Pons (tissue), 1 donor: ENCODE measurements around the gene IGFBP7.
"Not testable (repeated sequence)": the region's sequence is repeated elsewhere in the genome, so short reads cannot be mapped to it uniquely, and the experiment has no call there.

Source experiments
- DNase-seq: peaks from one replicate; pipeline ENCODE4 v3.0.0-alpha.2; 2016; ENCODE audit warnings: low spot score

IGFBP7 gene

DNA sequence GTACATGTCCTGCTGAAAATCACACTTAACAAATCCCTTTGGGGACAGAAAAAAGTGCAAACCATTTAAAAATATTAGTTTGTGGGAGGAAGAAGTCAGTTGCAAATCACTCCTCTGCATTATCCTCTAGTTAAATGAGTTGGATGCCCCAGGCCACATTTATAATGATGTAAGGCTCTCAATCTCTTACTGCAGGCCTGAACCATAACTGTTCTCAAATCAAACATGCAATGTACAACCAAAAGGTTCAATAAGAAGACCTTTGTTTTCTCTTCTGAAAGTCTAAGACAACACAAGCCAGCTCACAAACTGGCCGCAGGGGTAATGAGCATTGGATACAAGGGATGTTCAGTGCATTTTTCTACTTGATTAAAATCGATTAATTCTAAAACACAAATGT is 39.7 kb downstream of the IGFBP7 start:
- DNase-seq = no peak

DNA sequence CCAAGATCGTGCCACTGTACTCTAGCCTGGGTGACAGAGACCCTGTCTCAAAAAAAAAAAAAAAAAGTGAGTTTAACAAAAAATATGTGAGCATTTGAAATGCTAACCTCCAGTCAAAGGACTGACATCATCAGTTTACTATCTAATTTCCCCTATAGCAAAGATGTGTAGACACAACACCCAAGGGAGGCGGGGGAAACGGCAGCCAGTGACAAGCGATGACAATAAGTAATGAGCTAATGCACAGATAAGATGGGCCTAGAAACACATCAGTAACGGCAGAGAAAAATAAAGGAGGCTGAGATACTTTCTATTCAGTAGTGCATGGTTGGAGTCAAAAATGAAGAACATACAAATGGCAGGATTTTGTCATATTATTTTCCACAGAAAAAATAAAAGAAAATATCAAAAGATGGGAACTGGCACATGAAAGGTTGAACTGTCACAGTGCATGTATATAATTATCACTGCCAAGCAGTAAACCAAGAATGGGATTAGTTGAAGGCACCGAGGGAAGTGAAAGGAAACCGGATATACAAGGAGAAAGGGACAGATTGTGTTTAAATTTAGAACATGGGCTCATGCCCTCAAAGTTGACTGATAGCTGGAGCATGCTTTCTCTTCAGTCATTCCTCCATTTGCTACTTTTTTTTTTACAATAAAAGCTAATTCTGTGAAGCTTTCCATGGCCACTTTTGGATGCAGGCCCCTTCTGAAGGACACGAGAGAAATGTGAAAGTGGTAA is 41.8 kb downstream of the IGFBP7 start:
- DNase-seq = no peak

DNA sequence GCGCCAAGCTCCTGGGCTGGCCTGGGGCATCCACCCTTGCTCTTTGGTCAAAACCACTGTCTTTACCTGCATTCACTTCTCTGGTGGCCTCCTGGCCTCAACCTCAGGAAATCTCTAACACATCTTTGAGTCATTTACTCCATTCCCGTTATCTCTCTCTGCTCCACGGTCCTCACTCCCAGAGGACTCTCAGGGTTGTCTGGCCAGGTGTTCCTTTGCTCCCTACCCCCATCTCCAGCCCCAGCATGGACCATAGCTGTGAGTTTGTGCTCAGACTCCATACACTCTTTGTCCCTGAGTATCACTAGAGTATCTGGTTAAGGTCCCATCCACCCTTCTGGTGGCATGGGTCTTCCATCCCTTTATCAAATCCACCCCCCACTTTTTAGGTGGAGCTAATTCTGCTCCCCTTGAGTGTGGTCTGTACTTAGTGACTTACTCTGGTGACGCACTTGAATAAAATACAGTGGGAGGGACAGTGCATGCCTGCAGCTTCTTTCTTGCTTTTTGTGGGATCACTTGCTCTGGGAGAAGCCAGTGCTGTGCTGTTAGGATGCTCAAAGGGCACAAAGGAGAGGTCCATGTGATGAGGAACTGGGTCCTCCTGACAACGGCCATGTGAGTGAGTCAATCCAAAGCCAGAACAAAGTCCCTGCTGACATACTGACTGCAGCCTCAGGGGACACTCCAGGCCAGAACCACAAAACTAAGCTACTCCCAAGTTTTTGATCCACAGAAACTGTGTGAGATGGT is 44.3 kb downstream of the IGFBP7 start:
- no peak for DNase-seq

DNA sequence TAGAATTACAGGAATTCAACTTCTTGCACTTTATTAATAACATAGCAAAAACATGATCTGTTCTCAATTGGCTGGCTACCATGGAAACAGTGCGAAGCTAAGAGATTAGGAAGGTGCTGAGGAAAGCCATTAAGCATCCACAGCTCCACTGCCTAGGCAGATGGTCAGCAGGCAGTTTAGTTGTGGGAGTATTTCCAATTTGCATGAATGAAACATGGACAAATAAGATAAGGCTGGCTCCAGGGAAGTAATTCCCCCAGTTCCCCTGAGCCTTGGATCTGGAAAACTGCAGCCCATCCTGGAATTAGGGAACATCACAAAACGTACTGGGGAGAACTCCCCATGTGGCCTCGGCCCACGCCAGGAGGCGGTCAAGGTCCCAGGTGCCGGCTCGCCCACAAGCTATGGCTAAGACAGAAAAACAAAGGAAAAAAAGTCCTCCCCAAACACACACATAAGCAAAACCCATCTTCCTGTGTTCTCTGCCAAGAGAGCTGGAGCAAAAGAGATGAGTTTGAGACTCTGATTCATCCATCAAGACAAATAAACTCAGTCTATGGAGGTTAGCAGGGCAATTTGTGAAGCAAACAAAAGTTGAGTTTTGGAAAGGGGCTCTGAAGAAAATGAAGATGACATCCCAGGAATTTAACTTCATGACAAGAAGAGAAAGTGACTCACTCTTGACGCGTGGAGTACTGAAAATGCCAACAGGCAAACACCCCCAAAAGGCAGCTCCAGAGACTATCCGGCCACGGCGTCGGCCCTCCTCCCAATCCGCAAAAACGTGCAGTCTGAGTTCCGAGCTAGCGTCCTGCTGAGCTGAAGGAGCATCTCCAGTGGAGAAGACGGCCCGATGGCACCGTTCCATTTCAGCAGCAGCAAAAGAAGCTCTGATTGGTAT is 45.1 kb downstream of the IGFBP7 start:
- DNase-seq = no peak

DNA sequence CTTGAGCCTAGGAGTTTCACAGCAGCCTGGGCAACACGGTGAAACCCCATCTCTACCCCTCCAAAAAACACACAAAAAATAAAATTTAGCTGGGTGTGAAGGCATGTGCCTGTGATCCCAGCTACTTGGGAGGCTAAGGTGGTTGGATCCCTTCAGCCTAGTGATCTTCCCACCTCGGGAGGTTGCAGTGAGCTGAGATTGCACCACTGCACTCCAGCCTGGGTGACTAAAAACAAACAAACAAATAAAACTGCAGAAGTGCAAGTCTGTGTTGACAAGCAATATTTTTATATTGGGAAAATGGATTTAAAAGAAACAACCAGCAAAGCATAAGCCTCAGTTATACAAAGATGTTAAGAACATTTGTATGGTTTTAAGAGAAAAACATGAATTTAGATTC is 46.1 kb downstream of the IGFBP7 start:
- DNase-seq = no peak

DNA sequence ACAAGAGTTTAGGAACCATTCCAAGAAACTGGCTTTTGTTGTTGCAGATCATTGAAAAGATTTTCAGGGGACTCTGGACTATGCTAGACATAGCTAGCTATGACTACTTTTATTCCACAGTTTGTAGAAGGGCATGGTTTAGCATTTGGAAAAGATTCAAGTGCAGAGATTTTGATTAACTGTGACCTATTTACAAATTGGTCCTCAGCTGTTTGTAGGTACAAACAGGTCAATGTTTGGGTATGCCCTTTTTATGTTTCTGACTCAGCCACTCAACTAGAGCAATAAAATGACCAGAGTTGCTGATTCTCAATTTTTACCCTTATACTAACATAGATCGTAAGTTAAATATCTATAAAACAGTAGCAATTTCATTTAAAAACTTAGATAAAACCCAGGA is 46.7 kb downstream of the IGFBP7 start:
- DNase-seq = no peak

DNA sequence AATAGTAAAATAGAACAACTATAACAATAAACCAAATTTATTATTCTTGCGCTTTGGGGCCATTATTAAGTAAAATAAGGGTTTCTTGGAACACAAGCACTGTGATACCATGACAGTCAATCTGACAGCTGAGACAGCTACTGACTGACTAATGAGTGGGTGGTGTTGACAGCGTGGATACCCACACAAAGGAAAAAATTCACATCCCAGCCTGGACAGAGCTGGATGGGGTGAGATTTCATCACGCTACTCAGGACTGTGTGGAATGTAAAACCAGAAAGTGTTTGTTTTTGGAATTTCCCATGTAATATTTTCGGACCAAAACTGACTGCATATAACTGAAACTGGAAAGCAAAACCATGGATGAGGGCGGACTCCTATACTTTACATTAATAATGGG is 48.8 kb downstream of the IGFBP7 start:
- DNase-seq = no peak

DNA sequence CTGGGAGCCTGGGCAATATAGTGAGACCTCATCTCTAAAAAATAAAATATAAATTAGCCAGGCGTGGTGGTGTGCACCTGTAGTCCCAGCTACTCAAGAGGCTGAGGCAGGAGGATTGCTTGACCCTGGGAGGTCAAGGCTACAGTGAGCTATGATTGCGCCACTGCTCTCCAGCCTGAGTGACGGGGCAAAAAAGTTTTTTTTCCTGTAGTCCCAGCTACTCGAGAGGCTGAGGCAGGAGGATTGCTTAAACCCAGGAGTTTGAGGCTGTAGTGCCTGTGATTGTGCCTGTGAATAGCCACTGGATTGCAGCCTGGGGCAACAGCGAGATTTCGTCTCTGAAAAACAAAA is 49.5 kb downstream of the IGFBP7 start:
- DNase-seq = not testable (repeated sequence)

DNA sequence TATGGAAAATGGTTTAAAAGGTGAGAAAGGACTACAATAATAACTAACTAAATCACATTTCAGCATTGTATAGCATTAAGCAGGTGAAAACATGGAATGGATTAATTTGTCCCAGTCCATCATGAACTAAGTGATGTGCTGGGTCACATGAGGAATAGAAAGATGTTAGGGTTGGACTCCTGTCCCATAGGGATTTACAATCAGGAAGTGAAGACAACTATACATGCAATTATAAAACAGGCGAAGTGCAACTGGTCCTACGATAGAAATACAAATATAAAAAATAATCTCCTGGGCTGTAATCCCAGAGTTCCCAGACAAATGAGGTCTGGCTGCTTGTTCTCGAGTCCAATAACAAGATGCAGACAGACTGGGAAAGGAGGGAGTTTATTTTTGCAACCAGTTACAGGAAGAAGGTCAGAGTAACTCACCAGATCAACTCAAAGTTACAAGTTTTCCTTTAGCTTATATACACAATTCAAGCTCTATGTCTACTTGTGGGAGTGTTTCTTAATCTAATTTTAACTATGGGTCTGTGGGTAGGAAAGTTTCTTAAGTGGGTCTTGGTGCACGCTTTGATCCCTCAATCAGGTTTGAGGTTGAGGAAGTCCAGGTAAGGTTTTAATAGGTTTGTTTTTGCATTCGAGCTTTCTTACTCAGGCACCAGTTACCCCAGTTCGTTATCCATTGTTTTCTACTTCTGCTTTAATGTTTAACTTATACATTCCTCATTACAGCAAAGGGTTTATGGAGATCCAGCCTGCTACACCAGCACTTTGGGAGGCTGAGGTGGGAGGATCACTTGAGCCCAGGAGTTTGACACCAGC is 50.1 kb downstream of the IGFBP7 start:
- DNase-seq = no peak

DNA sequence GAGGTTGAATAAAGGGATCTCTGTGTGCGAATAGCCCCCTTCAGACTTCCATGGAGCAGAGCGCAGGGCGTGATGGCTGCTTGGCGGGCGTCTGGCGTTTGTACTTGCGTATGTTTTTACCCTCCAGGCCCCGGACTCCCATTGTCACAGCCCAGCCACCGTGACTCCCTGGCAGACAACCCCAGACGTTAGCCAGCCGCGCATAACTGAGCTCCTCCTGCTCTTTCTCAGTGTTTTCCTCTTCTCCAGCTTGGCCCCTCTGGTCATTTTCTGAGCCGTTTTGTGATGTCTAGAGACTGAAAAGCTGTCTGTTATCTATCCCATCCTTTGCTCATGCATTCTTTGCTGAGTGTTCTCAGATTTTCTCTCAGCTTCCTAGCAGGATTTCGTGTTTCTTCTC is 54.3 kb downstream of the IGFBP7 start:
- DNase-seq = no peak

DNA sequence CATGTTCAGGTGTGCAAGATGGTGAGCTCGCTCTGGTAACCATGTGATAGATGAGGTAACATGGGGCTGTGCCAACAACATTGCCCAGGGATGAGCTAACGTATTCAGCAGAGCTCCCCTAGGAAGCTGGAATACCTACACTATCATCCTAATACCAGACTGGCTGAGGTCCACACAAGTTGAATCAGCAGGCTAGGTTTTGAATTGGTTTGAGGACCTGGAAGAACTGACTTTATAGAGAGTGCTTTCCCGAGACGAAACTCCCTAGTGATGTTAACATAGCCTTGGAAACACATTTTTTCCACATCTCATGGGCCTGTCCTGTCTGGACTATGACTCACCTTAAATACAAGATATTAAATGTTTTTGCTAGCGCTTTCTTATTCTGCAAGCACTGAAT is 56.7 kb downstream of the IGFBP7 start:
- no peak for DNase-seq

DNA sequence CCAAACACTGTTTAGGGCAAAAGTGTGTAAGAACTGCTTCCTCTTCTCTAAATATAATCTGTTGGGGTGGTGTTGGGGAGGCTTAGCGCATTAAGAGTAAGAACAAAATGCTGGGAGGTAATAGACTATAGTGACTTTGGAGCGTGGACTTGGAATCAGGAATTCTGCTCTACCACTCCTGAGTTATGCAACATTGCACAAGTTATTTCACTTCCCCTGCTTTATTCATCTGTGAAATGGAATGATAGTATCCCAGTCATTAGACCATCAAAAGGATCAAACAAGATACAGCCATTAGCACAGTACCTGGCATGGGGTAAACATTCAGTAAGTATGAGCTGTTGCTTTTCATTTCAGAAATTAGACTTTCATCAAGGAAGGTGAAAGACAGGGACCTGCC is 58.7 kb downstream of the IGFBP7 start:
- DNase-seq = no peak

DNA sequence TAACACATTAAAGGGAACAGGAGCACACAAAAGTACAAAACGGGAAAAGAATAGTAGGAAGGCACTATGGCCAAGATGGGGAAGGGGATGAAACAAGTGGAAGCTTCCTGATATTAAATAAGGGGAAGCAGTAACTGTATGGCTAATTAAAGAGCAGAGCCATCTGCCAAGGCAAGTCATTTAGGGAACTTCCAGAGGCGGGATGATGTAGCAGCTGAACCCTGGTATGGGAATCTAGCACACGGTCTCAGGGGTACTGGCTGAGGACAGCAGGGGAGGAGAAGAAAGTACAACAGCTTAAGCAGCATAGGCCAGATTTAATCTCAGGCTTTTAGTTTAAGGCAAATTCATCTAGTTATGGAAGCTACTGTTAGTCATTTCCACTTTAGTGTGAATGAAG is 59.1 kb downstream of the IGFBP7 start:
- DNase-seq = peak; percentile 52

DNA sequence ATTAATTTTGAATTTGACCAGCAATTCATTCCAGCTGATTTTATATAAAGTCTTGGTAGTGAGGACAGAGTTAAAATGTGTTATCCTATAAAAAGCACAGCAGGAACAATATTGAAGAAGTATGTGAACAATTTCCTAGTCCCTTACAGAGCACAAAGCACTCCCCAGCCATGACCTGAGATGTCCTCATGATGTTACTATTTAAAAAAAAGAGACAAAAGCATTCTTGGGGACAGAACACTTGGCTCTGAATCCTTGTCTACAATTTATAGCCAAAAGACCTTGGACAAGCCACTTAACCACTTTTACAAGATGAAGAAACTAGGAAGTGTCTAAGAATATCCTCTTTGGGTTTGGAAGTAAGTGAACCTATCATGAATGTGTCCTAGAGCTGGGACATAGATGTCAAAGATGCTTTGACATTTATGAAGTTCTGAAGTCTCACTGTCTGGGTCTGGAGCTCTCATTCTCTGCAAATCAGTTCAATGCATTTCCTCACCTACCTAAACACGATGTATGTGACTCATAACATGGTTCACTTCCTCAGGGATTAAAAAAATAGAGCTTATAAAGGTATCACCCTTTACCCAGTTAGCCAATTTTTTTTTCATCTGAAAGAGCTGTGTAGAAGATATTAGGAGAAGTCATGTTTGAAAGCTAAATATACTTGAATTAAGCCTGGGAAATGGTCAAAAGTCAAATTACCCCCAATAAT is 61.4 kb downstream of the IGFBP7 start:
- no peak for DNase-seq

DNA sequence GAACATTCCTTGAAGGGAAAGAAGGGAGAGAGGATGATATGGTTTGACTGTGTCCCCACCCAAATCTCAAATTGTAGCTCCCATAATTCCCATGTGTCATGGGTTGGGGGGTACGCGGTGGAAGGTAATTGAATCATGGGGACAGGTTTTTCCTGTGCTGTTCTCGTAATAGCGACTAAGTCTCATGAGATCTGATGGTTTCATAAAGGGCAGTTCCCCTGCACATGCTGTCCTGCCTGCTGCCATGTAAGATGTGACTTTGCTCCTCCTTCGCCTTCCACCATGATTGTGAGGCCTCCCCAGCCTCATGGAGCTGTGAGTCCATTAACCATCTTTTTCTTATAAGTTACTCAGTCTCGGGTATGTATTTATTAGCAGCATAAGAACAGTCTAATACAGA is 63.1 kb downstream of the IGFBP7 start:
- DNase-seq = not testable (repeated sequence)

DNA sequence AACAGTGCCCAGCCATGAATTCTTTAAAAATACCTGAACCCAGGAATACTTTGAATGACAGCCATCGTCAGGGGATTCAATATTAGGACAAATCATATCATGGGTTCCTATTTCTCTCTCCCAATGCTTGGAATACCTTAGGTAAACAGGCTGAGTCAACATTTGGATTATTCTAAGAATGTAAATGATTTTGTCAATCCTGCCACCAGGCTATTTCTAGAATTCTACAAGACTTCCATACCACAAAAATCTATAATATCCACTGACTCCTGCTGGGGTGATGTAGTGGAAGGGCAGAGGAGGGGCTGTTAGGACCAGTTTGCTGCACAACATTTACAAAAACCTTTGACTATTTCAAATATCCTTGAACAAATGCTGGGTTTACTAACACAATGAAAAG is 65.2 kb downstream of the IGFBP7 start:
- no peak for DNase-seq

DNA sequence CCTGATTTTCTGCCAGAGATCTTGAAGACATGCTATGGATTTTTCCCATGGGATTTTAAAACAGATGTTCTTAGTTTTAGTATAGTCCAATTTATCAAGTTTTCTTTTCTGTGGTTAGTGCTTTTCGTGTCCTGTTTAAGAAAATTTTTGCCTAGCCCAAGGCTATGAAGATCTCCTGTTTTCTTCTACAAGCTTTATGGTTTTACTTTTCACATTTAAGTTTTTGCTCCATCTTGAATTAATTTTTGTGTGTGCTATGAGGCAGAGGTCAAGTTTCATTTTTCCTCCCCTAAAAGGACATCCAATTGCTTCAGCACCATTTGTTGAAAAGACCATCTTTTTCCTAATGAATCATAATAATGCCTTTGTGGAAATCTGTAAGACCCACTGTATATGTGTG is 65.9 kb downstream of the IGFBP7 start:
- DNase-seq = no peak

DNA sequence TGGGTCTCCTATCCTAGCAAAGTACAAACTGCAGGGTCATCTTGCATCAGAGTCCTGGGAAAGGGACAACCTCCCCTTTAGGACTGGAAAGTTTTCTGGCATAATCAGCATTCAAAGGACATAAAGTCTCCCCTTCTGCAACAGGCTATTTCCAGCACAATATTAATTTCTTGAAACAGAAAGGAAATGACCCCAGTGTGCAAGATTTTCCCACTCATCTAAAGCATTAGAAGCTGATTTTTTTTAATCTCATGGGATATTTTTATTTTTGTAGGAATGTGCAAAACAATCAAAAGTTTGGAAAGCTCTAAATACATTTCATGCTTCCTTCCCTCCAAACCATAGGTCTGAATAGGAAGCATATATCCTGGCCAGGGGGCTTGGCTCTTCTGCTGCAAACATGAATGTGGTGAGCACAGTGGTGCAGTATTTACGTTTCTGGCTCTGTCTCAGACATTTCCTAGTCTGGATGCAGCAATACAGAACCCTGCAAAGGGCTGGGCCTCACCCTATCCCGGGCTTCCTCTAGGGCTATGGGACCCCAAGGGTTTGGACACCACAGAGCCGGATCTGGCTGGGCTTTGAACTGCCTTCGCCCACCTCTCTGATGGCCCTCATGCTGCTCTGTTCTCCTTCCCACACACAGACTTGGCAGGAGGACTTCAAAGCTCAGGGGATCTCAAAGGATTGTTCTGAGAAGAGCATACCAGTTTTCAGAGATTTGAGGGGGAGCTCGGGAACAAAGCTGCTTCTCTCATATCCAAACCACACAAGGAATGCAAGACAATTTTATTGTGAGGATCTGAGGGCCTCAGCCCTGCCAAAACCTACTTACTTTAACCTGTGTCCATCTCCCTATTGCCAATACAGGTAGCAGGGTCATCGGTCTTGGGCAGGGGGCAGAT is 66.6 kb downstream of the IGFBP7 start:
- DNase-seq = peak; percentile 14

DNA sequence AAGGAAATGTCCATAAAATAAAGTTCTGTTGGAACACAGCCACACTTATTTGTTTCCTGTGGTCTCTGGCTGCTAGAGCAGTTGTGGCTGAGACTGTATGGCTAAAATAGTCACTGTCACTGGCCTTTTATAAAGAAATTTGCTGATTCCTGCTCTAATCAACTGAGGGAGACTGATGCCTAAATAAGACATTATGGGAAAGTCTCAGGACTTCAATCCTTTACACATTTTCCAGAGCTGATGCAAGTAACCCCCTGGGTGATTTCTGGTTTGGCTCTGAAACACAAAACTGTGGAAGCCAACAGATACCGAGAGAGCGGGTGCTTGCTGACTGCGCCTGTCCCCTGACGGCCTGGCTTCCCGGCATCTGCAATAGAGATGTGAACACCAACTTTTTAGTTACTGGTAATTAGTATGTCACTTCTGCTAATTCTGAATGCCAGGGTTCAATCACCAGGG is 67.4 kb downstream of the IGFBP7 start:
- DNase-seq = no peak

DNA sequence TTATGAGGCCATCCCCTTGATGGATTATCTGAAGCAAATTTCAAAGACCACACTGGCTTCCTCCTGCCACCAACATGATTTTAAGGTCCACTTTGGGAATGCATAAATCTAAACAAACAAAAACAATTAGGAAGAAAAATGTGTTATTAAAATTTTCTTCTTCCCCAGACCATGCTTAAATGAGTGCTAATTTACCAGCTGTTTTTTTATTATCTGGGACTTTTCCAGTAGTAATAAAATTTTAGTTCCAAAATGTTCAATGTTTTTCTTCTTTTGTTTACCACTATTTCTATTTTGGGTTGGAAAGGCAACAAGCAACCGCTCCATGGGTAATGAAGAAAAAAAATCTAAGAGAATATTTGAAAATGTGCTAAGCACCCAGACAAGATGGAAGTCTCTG is 69.2 kb downstream of the IGFBP7 start:
- DNase-seq = no peak
